ENCODE data around the gene RPS6KA5. TPM values are rescaled to one million over a fixed set of nuclear protein-coding genes. Genes with fewer than 3 reads are reported as not detected.
"Not testable (repeated sequence)": the region's sequence is repeated elsewhere in the genome, so short reads cannot be mapped to it uniquely, and the experiment has no call there.

RPS6KA5 gene
- total RNA-seq, 1 donor from 2014 or later = 3.1 TPM

GRCh38 chr14:90849787-90850444 is 210.5 kb downstream of the RPS6KA5 start:
- peak overlapping the region; percentile 55 for H3K27ac ChIP-seq (ENCODE audit: low read depth, low read length)

GRCh38 chr14:90848944-90849731 is 211.3 kb downstream of the RPS6KA5 start:
- no peaks in the 10 kb centered on the region for H3K36me3 ChIP-seq (ENCODE audit: control insufficient read depth in 3 of 3, insufficient read depth in 3 of 3, low read length in 3 of 3)
- H3K27ac ChIP-seq (ENCODE audit: low read depth, low read length) = no peak overlapping the region
- no peak overlapping the region for H3K4me3 ChIP-seq (ENCODE audit: low read length in 3 of 3)
- H3K4me1 ChIP-seq (ENCODE audit: control insufficient read depth in 3 of 3, insufficient read depth in 3 of 3, low read length in 3 of 3) = peaks cover 0 to 10% (median 9%) of the 10 kb centered on the region in 3 donors
- no peak overlapping the region for H3K9ac ChIP-seq (ENCODE audit: low read depth in 1 of 3, low read length in 3 of 3)
- H3K9me3 ChIP-seq (ENCODE audit: control insufficient read depth in 3 of 3, low read length in 3 of 3) = no peaks in the 10 kb centered on the region
- H3K27me3 ChIP-seq (ENCODE audit: control insufficient read depth in 3 of 3, insufficient read depth in 3 of 3, low read length in 3 of 3) = no peaks in the 10 kb centered on the region

More at GRCh38 chr14:90849787-90850444, 210.5 kb downstream of the RPS6KA5 start:
- Histone ChIP-seq H3K9ac (ENCODE audit: low read depth in 1 of 3, low read length in 3 of 3) (no peak overlapping the region), H3K4me3 (ENCODE audit: low read length in 3 of 3) (no peak overlapping the region), H3K36me3 (ENCODE audit: control insufficient read depth in 3 of 3, insufficient read depth in 3 of 3, low read length in 3 of 3) (no peaks in the 10 kb centered on the region), H3K4me1 (ENCODE audit: control insufficient read depth in 3 of 3, insufficient read depth in 3 of 3, low read length in 3 of 3) (peaks cover 0 to 10% (median 9%) of the 10 kb centered on the region in 3 donors), H3K27me3 (ENCODE audit: control insufficient read depth in 3 of 3, insufficient read depth in 3 of 3, low read length in 3 of 3) (no peaks in the 10 kb centered on the region), H3K9me3 (ENCODE audit: control insufficient read depth in 3 of 3, low read length in 3 of 3) (no peaks in the 10 kb centered on the region)

- Histone ChIP-seq H3K4me3 (ENCODE audit: low read length in 3 of 3) (no peak overlapping the region), H3K4me1 (ENCODE audit: control insufficient read depth in 3 of 3, insufficient read depth in 3 of 3, low read length in 3 of 3) (peaks cover 0 to 15% (median 10%) of the 10 kb centered on the region in 3 donors), H3K27ac (ENCODE audit: low read depth, low read length) (no peak overlapping the region), H3K9ac (ENCODE audit: low read depth in 1 of 3, low read length in 3 of 3) (no peak overlapping the region), H3K9me3 (ENCODE audit: control insufficient read depth in 3 of 3, low read length in 3 of 3) (peaks cover 0 to 2% (median 0%) of the 10 kb centered on the region in 3 donors), H3K27me3 (ENCODE audit: control insufficient read depth in 3 of 3, insufficient read depth in 3 of 3, low read length in 3 of 3) (no peaks in the 10 kb centered on the region), H3K36me3 (ENCODE audit: control insufficient read depth in 3 of 3, insufficient read depth in 3 of 3, low read length in 3 of 3) (no peaks in the 10 kb centered on the region)
These were observed 213.9 kb downstream of the RPS6KA5 start for GRCh38 chr14:90846511-90846910.

GRCh38 chr14:90844321-90844720 is 216.1 kb downstream of the RPS6KA5 start:
- H3K9ac ChIP-seq (ENCODE audit: low read depth in 1 of 3, low read length in 3 of 3) = no peak overlapping the region
- peaks cover 0 to 8% (median 0%) of the 10 kb centered on the region in 3 donors for H3K4me1 ChIP-seq (ENCODE audit: control insufficient read depth in 3 of 3, insufficient read depth in 3 of 3, low read length in 3 of 3)
- H3K9me3 ChIP-seq (ENCODE audit: control insufficient read depth in 3 of 3, low read length in 3 of 3) = peaks cover 0 to 2% (median 0%) of the 10 kb centered on the region in 3 donors
- H3K27ac ChIP-seq (ENCODE audit: low read depth, low read length) = no peak overlapping the region
- H3K27me3 ChIP-seq (ENCODE audit: control insufficient read depth in 3 of 3, insufficient read depth in 3 of 3, low read length in 3 of 3) = no peaks in the 10 kb centered on the region
- no peaks in the 10 kb centered on the region for H3K36me3 ChIP-seq (ENCODE audit: control insufficient read depth in 3 of 3, insufficient read depth in 3 of 3, low read length in 3 of 3)
- H3K4me3 ChIP-seq (ENCODE audit: low read length in 3 of 3) = no peak overlapping the region

GRCh38 chr14:90842726-90843125 is 217.7 kb downstream of the RPS6KA5 start:
- Histone ChIP-seq H3K27me3 (ENCODE audit: control insufficient read depth in 3 of 3, insufficient read depth in 3 of 3, low read length in 3 of 3) (no peaks in the 10 kb centered on the region), H3K36me3 (ENCODE audit: control insufficient read depth in 3 of 3, insufficient read depth in 3 of 3, low read length in 3 of 3) (no peaks in the 10 kb centered on the region), H3K27ac (ENCODE audit: low read depth, low read length) (no peak overlapping the region), H3K9me3 (ENCODE audit: control insufficient read depth in 3 of 3, low read length in 3 of 3) (peaks cover 0 to 2% (median 0%) of the 10 kb centered on the region in 3 donors), H3K4me1 (ENCODE audit: control insufficient read depth in 3 of 3, insufficient read depth in 3 of 3, low read length in 3 of 3) (peaks cover 0 to 10% (median 0%) of the 10 kb centered on the region in 3 donors), H3K9ac (ENCODE audit: low read depth in 1 of 3, low read length in 3 of 3) (no peak overlapping the region), H3K4me3 (ENCODE audit: low read length in 3 of 3) (no peak overlapping the region)

- not testable (repeated sequence) for H3K27me3 ChIP-seq (ENCODE audit: control insufficient read depth in 3 of 3, insufficient read depth in 3 of 3, low read length in 3 of 3); H3K4me3 ChIP-seq (ENCODE audit: low read length in 3 of 3); H3K9ac ChIP-seq (ENCODE audit: low read depth in 1 of 3, low read length in 3 of 3); H3K36me3 ChIP-seq (ENCODE audit: control insufficient read depth in 3 of 3, insufficient read depth in 3 of 3, low read length in 3 of 3); H3K9me3 ChIP-seq (ENCODE audit: control insufficient read depth in 3 of 3, low read length in 3 of 3); H3K27ac ChIP-seq (ENCODE audit: low read depth, low read length)
- H3K4me1 ChIP-seq (ENCODE audit: control insufficient read depth in 3 of 3, insufficient read depth in 3 of 3, low read length in 3 of 3) = peaks cover 0 to 10% (median 0%) of the 10 kb centered on the region in 3 donors
These were observed 219.8 kb downstream of the RPS6KA5 start for GRCh38 chr14:90840667-90841066.

GRCh38 chr14:90839889-90840266 is 220.6 kb downstream of the RPS6KA5 start:
- peaks cover 0 to 10% (median 0%) of the 10 kb centered on the region in 3 donors for H3K4me1 ChIP-seq (ENCODE audit: control insufficient read depth in 3 of 3, insufficient read depth in 3 of 3, low read length in 3 of 3)
- H3K9me3 ChIP-seq (ENCODE audit: control insufficient read depth in 3 of 3, low read length in 3 of 3) = peaks cover 0 to 2% (median 0%) of the 10 kb centered on the region in 3 donors
- H3K27me3 ChIP-seq (ENCODE audit: control insufficient read depth in 3 of 3, insufficient read depth in 3 of 3, low read length in 3 of 3) = no peaks in the 10 kb centered on the region
- H3K36me3 ChIP-seq (ENCODE audit: control insufficient read depth in 3 of 3, insufficient read depth in 3 of 3, low read length in 3 of 3) = no peaks in the 10 kb centered on the region
- peak overlapping the region; percentile 68 for H3K27ac ChIP-seq (ENCODE audit: low read depth, low read length)
- H3K9ac ChIP-seq (ENCODE audit: low read depth in 1 of 3, low read length in 3 of 3) = no peak overlapping the region
- H3K4me3 ChIP-seq (ENCODE audit: low read length in 3 of 3) = no peak overlapping the region

GRCh38 chr14:90839024-90839888 is 221.2 kb downstream of the RPS6KA5 start:
- H3K27me3 ChIP-seq (ENCODE audit: control insufficient read depth in 3 of 3, insufficient read depth in 3 of 3, low read length in 3 of 3) = no peaks in the 10 kb centered on the region
- H3K27ac ChIP-seq (ENCODE audit: low read depth, low read length) = peak overlapping the region; percentile 68
- H3K4me1 ChIP-seq (ENCODE audit: control insufficient read depth in 3 of 3, insufficient read depth in 3 of 3, low read length in 3 of 3) = peaks cover 0 to 10% (median 0%) of the 10 kb centered on the region in 3 donors
- no peaks in the 10 kb centered on the region for H3K36me3 ChIP-seq (ENCODE audit: control insufficient read depth in 3 of 3, insufficient read depth in 3 of 3, low read length in 3 of 3)
- peaks cover 0 to 2% (median 0%) of the 10 kb centered on the region in 3 donors for H3K9me3 ChIP-seq (ENCODE audit: control insufficient read depth in 3 of 3, low read length in 3 of 3)
- H3K4me3 ChIP-seq (ENCODE audit: low read length in 3 of 3) = peak overlapping the region in 2 of 3 donors; percentile 41 to 60
- peak overlapping the region; percentile 3 to 54 (median 16) for H3K9ac ChIP-seq (ENCODE audit: low read depth in 1 of 3, low read length in 3 of 3)

- Histone ChIP-seq H3K27ac (ENCODE audit: low read depth, low read length) (peak overlapping the region; percentile 68), H3K4me1 (ENCODE audit: control insufficient read depth in 3 of 3, insufficient read depth in 3 of 3, low read length in 3 of 3) (peaks cover 0 to 10% (median 0%) of the 10 kb centered on the region in 3 donors), H3K4me3 (ENCODE audit: low read length in 3 of 3) (peak overlapping the region in 1 of 3 donors; percentile 60)
- not testable (repeated sequence) for H3K9ac ChIP-seq (ENCODE audit: low read depth in 1 of 3, low read length in 3 of 3); H3K36me3 ChIP-seq (ENCODE audit: control insufficient read depth in 3 of 3, insufficient read depth in 3 of 3, low read length in 3 of 3); H3K9me3 ChIP-seq (ENCODE audit: control insufficient read depth in 3 of 3, low read length in 3 of 3); H3K27me3 ChIP-seq (ENCODE audit: control insufficient read depth in 3 of 3, insufficient read depth in 3 of 3, low read length in 3 of 3)
These were observed 221.9 kb downstream of the RPS6KA5 start for GRCh38 chr14:90838531-90838930.
